C1 segment of cervical spinal cord (tissue), 14 donors: ENCODE measurements around the gene RXRA.

Source experiments
- DNase-seq, 14 donors: peaks; one replicate each; lab custom pipeline; 2025; lab: John Stamatoyannopoulos, UW

The RXRA gene

GRCh38 chr9:134463280-134463679 is 137.0 kb downstream of the RXRA start:
- no peak for DNase-seq

- no peak for DNase-seq
Measured at GRCh38 chr9:134466869-134467616, 140.8 kb downstream of the RXRA start.

DNA sequence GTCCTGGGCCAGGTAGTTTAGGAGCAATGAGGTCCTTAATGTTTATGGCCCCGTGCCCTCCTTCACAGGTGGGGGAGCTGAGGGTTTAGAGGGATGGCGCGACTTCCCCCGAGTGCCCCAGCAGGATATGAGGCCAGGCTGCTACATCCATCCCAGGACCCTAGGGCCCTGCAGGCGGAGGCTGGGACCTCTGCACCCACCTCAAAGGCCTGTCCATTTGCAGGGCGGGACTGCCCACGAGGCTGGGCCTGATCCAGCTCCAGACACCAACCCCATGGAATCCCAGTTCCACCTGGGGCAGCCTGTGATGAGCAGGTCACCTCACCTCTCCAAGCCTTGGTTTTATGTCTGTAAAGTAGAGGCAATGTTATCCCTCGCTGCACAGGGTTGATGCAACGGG is 142.1 kb downstream of the RXRA start:
- no peak for DNase-seq

DNA sequence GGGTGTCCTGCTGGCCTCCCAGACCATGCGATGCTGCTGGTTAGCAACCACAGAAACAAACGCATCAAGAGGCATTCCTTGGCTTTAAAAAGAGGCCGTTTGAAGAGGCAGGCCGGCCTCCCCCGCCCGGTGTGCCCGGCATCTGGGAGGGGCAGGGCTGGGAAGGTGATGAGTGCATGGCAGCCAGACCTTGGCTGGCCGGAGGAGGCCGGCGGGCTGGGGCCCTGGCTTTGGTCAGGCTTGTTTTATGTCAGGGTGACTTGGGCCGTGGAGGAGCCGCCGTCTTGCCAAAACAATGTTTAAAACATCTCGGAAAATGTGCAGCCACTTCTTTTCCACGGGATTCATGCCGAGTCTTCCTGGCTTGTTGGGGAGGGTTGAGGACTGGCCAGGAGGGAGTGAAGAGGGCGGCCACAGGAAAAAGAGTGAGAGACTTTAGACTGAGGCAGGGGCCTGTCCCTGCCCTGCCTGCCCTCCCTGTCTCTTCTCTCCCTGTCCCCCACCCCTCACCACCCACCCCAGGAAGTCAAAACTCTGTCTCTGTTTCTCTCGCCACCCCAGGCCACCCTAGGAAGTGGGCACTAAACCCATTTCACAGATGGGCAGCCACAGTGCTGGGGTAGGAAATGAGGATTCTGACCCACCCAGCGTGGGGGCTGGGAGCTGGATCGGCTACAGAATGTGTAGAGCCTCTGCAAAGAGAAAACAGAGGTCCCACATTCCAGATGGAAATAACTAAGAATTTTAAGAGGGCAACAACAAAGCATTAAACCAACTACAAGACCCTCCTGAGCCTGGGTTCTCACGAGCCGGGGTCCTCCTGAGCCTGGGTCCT is 143.0 kb downstream of the RXRA start:
- DNase-seq = peak in 1 of 14 donors; percentile 16

DNA sequence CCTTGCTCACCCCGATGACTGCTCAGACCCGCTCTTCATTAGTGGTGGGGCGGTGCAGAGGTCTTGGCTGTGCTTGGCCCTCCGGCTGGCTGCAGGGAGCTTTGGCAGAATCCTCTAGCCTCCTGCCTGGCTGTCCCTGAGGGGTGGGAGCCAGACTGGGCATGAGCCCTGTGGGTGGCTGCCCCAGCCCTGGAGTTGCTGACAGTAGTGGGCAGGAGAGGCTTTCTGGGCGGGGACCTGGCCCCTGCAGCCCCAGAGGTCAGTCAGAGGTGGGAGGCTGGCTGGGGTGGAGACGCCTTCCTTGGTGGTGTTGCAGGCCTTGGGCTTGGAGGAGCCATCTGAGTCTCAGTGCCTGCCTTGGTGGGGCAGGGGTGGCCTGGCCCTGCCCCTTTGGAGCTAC is 146.0 kb downstream of the RXRA start:
- no peak for DNase-seq

DNA sequence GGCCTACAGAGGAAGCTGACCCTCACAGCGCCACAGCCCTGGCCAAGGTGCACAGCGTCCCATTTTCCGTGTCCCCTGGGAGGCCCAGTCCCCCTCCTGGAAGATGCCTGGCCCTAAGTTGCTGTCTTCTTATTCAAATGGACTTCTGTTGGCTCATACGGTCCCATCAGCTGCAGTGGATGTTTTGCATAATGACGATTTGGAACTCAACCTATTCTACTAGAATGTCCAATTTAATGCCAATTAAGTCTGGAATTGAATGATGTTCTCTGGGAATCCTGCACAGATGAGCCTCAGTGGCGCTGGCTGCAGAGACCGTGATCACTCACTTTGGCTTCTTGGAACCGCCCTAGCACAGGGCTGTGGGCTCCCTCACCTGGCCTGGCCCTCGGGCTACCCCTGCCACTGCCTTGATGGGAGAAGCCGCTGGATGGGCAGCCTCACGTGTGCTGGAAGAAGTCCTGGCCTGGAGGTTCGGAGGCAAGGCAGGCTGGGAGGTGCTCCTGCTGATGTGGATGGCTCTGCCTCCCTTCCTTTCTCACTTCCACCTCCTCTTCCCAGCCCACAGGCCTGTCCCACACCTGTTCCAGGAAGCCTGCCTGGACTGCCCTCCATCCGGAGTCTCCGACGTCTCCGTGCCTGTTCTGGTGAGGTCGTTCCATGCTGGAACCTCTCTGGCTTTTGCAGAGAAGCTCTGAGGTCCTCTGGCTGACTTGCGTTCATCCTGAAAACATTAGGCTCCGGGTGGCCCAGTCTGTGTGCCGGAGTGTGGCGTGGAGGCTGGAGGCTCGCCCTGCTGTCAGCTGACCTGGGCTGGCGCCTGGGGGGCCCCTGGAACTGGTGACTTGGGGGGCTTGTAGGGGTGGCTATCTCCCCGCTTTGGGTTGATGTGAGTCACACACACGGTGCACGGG is 147.1 kb downstream of the RXRA start:
- DNase-seq = no peak

- DNase-seq = no peak
Measured at GRCh38 chr9:134474055-134474370, 147.8 kb downstream of the RXRA start.

GRCh38 chr9:134475011-134475790 is 148.9 kb downstream of the RXRA start:
- DNase-seq = no peak

DNA sequence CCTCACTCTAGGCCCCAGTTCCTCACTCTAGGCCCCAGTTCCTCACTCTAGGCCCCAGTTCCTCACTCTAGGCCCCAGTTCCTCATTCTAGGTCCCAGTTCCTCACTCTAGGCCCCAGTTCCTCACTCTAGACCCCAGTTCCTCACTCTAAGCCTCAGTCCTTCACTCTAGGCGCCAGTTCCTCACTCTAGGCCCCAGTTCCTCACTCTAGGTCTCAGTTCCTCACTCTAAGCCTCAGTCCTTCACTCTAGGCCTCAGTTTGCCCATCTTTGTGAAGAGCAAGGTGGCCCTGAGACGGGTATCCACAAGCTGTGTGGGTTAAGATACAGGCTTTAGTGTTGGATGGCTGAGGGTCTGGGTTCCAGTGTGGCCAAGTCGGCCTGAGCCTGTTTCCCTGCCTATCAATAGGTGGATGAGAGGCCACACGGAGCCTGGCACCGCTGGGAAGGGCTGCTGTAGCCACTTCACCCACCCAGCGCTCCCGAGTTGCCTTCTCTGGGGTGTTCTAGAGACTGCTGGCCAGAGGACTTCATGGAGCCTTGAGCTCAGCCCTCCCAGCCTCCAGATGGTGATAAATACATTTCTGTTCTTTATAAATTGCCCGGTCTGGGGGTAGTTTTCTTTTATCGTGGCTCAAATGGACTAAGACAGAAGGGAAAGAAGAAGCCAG is 150.2 kb downstream of the RXRA start:
- no peak for DNase-seq

- no peak for DNase-seq
Measured at GRCh38 chr9:134476942-134477335, 150.7 kb downstream of the RXRA start.

DNA sequence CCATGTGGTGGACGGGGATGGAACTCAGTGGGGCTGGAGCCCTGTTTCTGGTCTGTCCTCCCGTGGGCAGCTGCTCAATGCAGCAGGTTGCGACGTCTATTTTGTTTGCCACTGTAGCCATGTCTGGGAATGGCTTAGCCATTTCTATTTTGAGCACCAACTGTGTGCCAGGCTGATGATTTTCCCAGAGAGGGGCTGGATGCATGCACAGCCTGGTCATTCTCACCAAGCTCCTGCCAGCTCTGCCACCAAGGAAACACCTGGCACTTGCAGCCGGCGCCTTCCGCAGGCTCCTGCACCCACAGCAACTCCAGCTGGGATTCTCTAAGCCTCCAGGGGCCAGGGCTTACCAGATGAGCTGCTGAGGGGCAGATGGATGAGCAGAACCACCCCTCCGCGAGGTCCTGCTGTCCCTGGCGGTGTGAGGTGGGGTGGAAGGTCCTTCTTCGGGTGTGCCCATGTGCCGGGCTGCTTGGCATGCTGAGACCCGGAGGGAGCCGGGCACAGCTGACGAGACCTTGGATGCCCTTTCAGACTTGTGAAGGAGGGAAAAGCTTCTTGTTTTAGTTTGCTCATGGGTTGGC is 151.2 kb downstream of the RXRA start:
- DNase-seq = peak in 1 of 14 donors; percentile 29

- no peak for DNase-seq
Measured at GRCh38 chr9:134477927-134478326, 151.7 kb downstream of the RXRA start.

DNA sequence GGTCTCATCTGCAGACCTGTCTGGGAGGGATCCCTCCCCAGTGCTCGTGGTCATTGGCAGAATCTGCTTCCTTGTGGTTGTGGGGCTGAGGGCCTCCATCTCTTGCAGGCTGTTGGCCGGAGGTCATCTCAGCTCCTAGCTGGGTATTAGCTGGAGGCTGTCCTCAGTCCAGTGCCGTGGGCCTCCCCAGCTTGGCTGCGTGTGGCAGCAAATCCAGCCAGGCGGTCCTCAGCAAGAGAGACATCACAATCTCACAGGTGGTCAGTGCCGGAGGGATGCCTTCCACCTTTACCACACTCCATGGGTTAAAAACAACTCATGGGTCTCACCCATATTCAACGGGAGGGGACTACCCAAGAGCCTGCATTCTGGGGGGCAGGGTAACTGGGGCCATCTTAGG is 155.5 kb downstream of the RXRA start:
- no peak for DNase-seq

- no peak for DNase-seq
Measured at GRCh38 chr9:134482226-134482625, 156.0 kb downstream of the RXRA start.

GRCh38 chr9:134483361-134484184 is 157.3 kb downstream of the RXRA start:
- DNase-seq = no peak

DNA sequence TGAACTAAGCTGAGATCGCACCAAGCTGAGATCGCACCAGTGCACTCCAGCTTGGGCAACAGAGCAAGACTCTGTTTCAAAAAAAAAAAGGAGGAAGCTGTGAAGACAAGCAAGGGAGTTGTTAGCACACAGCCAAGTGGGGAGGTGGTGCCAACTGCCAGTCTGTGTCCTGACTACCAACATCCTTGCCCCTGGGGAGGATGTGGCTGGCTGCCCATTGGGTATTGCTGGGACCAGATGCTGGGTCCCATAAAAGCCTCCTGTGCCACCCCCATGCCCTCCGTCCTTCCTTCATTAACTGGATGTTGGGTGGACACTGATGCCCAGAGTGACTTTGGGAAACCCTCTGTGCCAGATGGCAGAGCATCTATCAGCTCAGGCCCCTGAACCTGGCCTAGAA is 158.2 kb downstream of the RXRA start:
- DNase-seq = peak in 3 of 14 donors; percentile 4 to 44 (median 10)

- no peak for DNase-seq
Measured at GRCh38 chr9:134485653-134486052, 159.4 kb downstream of the RXRA start.

DNA sequence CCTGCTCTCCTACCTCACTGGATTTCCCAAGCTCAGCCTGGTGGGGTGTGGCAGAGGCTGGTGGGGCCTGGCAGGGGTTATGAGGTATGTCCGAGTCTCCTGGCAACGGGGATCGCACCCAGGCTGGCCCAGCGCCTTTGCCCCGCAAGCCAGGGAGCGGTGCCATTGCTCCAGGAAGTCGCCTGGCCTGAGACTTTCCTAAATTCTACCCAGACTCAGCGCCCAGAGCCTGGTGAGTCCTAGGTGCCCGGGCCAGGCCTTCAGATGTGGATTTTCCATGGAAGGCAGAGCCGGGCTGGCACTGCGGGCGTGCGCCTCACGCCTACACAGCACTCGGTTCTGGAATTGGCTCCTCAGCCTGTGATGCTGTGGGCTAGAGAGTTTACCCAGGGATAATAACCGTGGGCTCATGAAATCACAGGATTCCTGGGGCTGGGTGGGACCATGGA is 159.9 kb downstream of the RXRA start:
- DNase-seq = no peak

- DNase-seq = no peak
Measured at GRCh38 chr9:134486596-134486995, 160.3 kb downstream of the RXRA start.
